H1 (cell line): ENCODE results near the gene CLRN2. TPM values are rescaled to one million over a fixed set of nuclear protein-coding genes. Genes with fewer than 3 reads are reported as not detected.

ENCODE experiments used
- CTCF ChIA-PET: fragments of 300-600 bp; sonication (Branson Sonifier 250); formaldehyde crosslinking; loops from one replicate; lab custom pipeline; 2021; ENCODE audit not compliant: partially characterized antibody; lab: Charles Lee
- POLR2A ChIA-PET: fragments of 300-600 bp; sonication (Branson Sonifier 250); formaldehyde crosslinking; loops from one replicate; lab custom pipeline; 2021; ENCODE audit warnings: inconsistent platforms; ENCODE audit not compliant: partially characterized antibody; lab: Charles Lee
- DNase-seq, 2 experiments: peaks; one replicate each; pipeline versions ENCODE4 v3.0.0 to v3.0.0-alpha.2; 2010 to 2022; ENCODE audit warnings: low spot score in 2 of 2, low read depth in 1 of 2, mixed read lengths in 1 of 2
- FAIRE-seq: peaks from 2 replicates; lab custom pipeline; 2011; peaks lifted over from hg19 to GRCh38; lab: Jason Lieb, UNC
- H2AFZ ChIP-seq: 2 replicates; pipeline ENCODE4 v1.8.1; 2012; ENCODE audit warnings: low read length, inconsistent platforms
- H2AK5ac ChIP-seq: 2 replicates; pipeline ENCODE4 v1.6.1; 2013; ENCODE audit warnings: low read depth, low read length
- H2BK120ac ChIP-seq: replicated peaks from 2 replicates; pipeline ENCODE3; 2013; ENCODE audit warnings: low read depth, low read length, inconsistent platforms
- H2BK12ac ChIP-seq: 2 replicates; pipeline ENCODE4 v1.6.1; 2013; ENCODE audit warnings: low read depth, low read length
- H2BK15ac ChIP-seq: 2 replicates; pipeline ENCODE4 v1.6.1; 2013; ENCODE audit warnings: low read length
- H2BK20ac ChIP-seq: 2 replicates; pipeline ENCODE4 v1.6.1; 2013; ENCODE audit warnings: low read length
- H2BK5ac ChIP-seq: 2 replicates; pipeline ENCODE4 v1.6.1; 2013; ENCODE audit warnings: low read depth, low read length
- H3K14ac ChIP-seq: 2 replicates; pipeline ENCODE4 v1.6.1; 2013; ENCODE audit warnings: inconsistent platforms; ENCODE audit not compliant: insufficient read length
- H3K18ac ChIP-seq: 2 replicates; pipeline ENCODE4 v1.6.1; 2013; ENCODE audit warnings: low read length; ENCODE audit errors: extremely low read depth
- H3K23ac ChIP-seq: 2 replicates; pipeline ENCODE4 v1.6.1; 2013; ENCODE audit warnings: inconsistent platforms; ENCODE audit not compliant: insufficient read length
- H3K23me2 ChIP-seq: 2 replicates; pipeline ENCODE4 v1.6.1; 2013; ENCODE audit warnings: low read depth, low read length
- H3K27ac ChIP-seq: 2 replicates; pipeline ENCODE4 v1.6.1; 2011; ENCODE audit warnings: low read depth, low read length, inconsistent platforms
- H3K27me3 ChIP-seq, 4 experiments: replicated peaks in 1 of 4; 1 replicate in 1 of 4; 2 replicates in 3 of 4; pipeline versions ENCODE4 v1.6.1 to v1.8.1; 2011 to 2013; ENCODE audit warnings: low read length in 3 of 4, mild to moderate bottlenecking in 3 of 4, inconsistent platforms in 2 of 4, mixed read lengths in 2 of 4, moderate library complexity in 1 of 4; ENCODE audit not compliant: control insufficient read depth in 3 of 4, insufficient read depth in 3 of 4; ENCODE audit errors: extremely low read depth in 1 of 4
- H3K36me3 ChIP-seq, 4 experiments: 2 replicates each; pipeline versions ENCODE4 v1.6.1 to v1.8.1; 2011 to 2013; ENCODE audit warnings: mild to moderate bottlenecking in 4 of 4, low read length in 3 of 4, moderate library complexity in 2 of 4, control low read depth in 1 of 4, inconsistent platforms in 1 of 4; ENCODE audit not compliant: insufficient read depth in 4 of 4, control insufficient read depth in 2 of 4
- H3K4ac ChIP-seq: replicated peaks from 2 replicates; pipeline ENCODE3; 2013; ENCODE audit warnings: low read length, low read depth, mixed read lengths, inconsistent platforms; ENCODE audit not compliant: insufficient read length
- H3K4me1 ChIP-seq, 4 experiments: replicated peaks in 1 of 4; 1 replicate in 1 of 4; 2 replicates in 3 of 4; pipeline versions ENCODE4 v1.6.1 to v1.8.1; 2011 to 2013; ENCODE audit warnings: low read length in 3 of 4, inconsistent platforms in 2 of 4, mixed read lengths in 1 of 4; ENCODE audit not compliant: insufficient read depth in 4 of 4, control insufficient read depth in 3 of 4
- H3K4me2 ChIP-seq, 2 experiments: 2 replicates each; pipeline versions ENCODE4 v1.6.1 to v1.8.1; 2011 to 2013; ENCODE audit warnings: low read depth in 2 of 2, low read length in 2 of 2, control low read depth in 1 of 2, inconsistent platforms in 1 of 2, mild to moderate bottlenecking in 1 of 2; ENCODE audit not compliant: insufficient read depth in 1 of 2
- H3K4me3 ChIP-seq, 4 experiments: fragments of 200-600, 300-600 bp in 1 of 4; sonication (generic), shearing (Covaris generic), sonication (Bioruptor Twin) in 1 of 4; 2 replicates each; pipeline versions ENCODE4 v1.5.1 to v1.8.1; 2011 to 2016; ENCODE audit warnings: low read length in 4 of 4, low read depth in 3 of 4, control low read depth in 2 of 4, inconsistent platforms in 2 of 4, mild to moderate bottlenecking in 2 of 4, mixed read lengths in 1 of 4, moderate library complexity in 1 of 4; ENCODE audit not compliant: insufficient read depth in 2 of 4; ENCODE audit errors: extremely low read depth in 1 of 4
- H3K56ac ChIP-seq: replicated peaks from 2 replicates; pipeline ENCODE3; 2013; ENCODE audit warnings: low read depth, mild to moderate bottlenecking, mixed read lengths, low read length, inconsistent platforms; ENCODE audit not compliant: insufficient read length
- H3K79me1 ChIP-seq: 2 replicates; pipeline ENCODE4 v1.6.1; 2013; ENCODE audit warnings: low read depth, low read length, control low read depth
- H3K79me2 ChIP-seq, 2 experiments: 2 replicates each; pipeline versions ENCODE4 v1.6.1 to v1.8.1; 2012 to 2013; ENCODE audit warnings: low read length in 2 of 2, mild to moderate bottlenecking in 2 of 2, inconsistent platforms in 1 of 2; ENCODE audit not compliant: insufficient read depth in 2 of 2, control insufficient read depth in 1 of 2
- H3K9ac ChIP-seq, 4 experiments: replicated peaks in 1 of 4; 1 replicate in 1 of 4; 2 replicates in 3 of 4; pipeline versions ENCODE4 v1.6.1 to v1.8.1; 2011 to 2013; ENCODE audit warnings: low read depth in 3 of 4, low read length in 3 of 4, control low read depth in 2 of 4, mild to moderate bottlenecking in 2 of 4, moderate library complexity in 2 of 4, inconsistent platforms in 1 of 4; ENCODE audit errors: extremely low read depth in 1 of 4
- H3K9me3 ChIP-seq, 2 experiments: 2 replicates each; pipeline versions ENCODE4 v1.6.1 to v1.8.1; 2012 to 2013; ENCODE audit warnings: mild to moderate bottlenecking in 2 of 2, moderate library complexity in 2 of 2, control low read depth in 1 of 2, inconsistent platforms in 1 of 2, low read depth in 1 of 2, low read length in 1 of 2, mixed read lengths in 1 of 2; ENCODE audit not compliant: insufficient read depth in 2 of 2
- H4K20me1 ChIP-seq, 2 experiments: replicated peaks in 1 of 2; 2 replicates each; pipeline versions ENCODE3 to v1.8.1; 2011 to 2013; ENCODE audit warnings: inconsistent platforms in 2 of 2, low read length in 2 of 2, mild to moderate bottlenecking in 1 of 2; ENCODE audit not compliant: insufficient read depth in 2 of 2, control insufficient read depth in 1 of 2
- H4K5ac ChIP-seq: 2 replicates; pipeline ENCODE4 v1.6.1; 2013; ENCODE audit warnings: low read length, low read depth, mixed read lengths, inconsistent platforms; ENCODE audit not compliant: insufficient read length
- H4K8ac ChIP-seq: 2 replicates; pipeline ENCODE4 v1.8.0; 2013; ENCODE audit warnings: mild to moderate bottlenecking, moderate library complexity, low read length, inconsistent platforms; ENCODE audit not compliant: insufficient read depth; ENCODE audit errors: extremely low read depth
- H4K91ac ChIP-seq: replicated peaks from 2 replicates; pipeline ENCODE3; 2013; ENCODE audit warnings: low read length, mixed read lengths, inconsistent platforms; ENCODE audit not compliant: insufficient read length
- CHD1 ChIP-seq: IDR thresholded peaks from 2 replicates; pipeline ENCODE4 v1.6.1; 2012; ENCODE audit warnings: low read depth, low read length, improper control_type of control experiment
- EP300 ChIP-seq, 2 experiments: IDR thresholded peaks; 1 replicate in 1 of 2; 2 replicates in 1 of 2; pipeline ENCODE4 v1.6.1; 2011 to 2012; ENCODE audit warnings: low read depth in 2 of 2, low read length in 2 of 2, mild to moderate bottlenecking in 2 of 2, borderline replicate concordance in 1 of 2, inconsistent platforms in 1 of 2, moderate library complexity in 1 of 2
- GABPA ChIP-seq: IDR thresholded peaks from 2 replicates; pipeline ENCODE4 v1.6.1; 2011; ENCODE audit warnings: mild to moderate bottlenecking, low read length, moderate library complexity, borderline replicate concordance; ENCODE audit not compliant: insufficient read depth
- HDAC6 ChIP-seq: IDR thresholded peaks from one replicate; pipeline ENCODE4 v1.7.1; 2012; ENCODE audit warnings: low read depth, mild to moderate bottlenecking, inconsistent platforms, low read length, moderate library complexity
- JUND ChIP-seq: IDR thresholded peaks from 2 replicates; pipeline ENCODE4 v1.6.1; 2011; ENCODE audit warnings: mild to moderate bottlenecking, improper control_type of control experiment, low read length
- KDM1A ChIP-seq: fragments of 200-600, 300-600 bp; sonication (generic); IDR thresholded peaks from 2 replicates; pipeline ENCODE4 v1.7.1; 2016; ENCODE audit warnings: mild to moderate bottlenecking, low read length, borderline replicate concordance
- KDM4A ChIP-seq: IDR thresholded peaks from one replicate; pipeline ENCODE4 v1.7.1; 2012; ENCODE audit warnings: low read depth, mild to moderate bottlenecking, moderate library complexity, low read length, inconsistent platforms; ENCODE audit not compliant: severe bottlenecking
- POLR2AphosphoS5 ChIP-seq: IDR thresholded peaks from 2 replicates; pipeline ENCODE4 v1.6.1; 2011; ENCODE audit warnings: low read depth, low read length
- SIRT6 ChIP-seq: IDR thresholded peaks from one replicate; pipeline ENCODE4 v1.7.1; 2012; ENCODE audit warnings: low read length, inconsistent platforms
- SP4 ChIP-seq: IDR thresholded peaks from 2 replicates; pipeline ENCODE4 v1.6.1; 2012; ENCODE audit warnings: low read length, inconsistent platforms
- SUZ12 ChIP-seq: fragments of 200-600 bp; sonication (generic); IDR thresholded peaks from 2 replicates; pipeline ENCODE4 v1.6.1; 2012; ENCODE audit warnings: mild to moderate bottlenecking, inconsistent platforms, low read length, moderate library complexity, mixed read lengths
- WGBS, 2 experiments: shearing (Covaris generic) in 1 of 2; methylation state at CpG; one replicate each; pipeline versions ENCODE4 v1.1.6 to v1.1.7; 2013 to 2015; ENCODE audit warnings: low lambda C conversion rate in 2 of 2, mixed read lengths in 2 of 2, inconsistent platforms in 1 of 2, low coverage in 1 of 2, missing lambda C conversion rate in 1 of 2; ENCODE audit not compliant: insufficient replicate concordance in 2 of 2, insufficient coverage in 1 of 2, insufficient read length in 1 of 2; ENCODE audit errors: extremely low coverage in 1 of 2, missing lambda C conversion rate in 1 of 2; 5-methylcytosine and 5-hydroxymethylcytosine counted together
- polyA plus RNA-seq, 7 experiments: library from polyadenylated mRNA; depleted of rRNA in 3 of 7; stranded (reverse) in 5 of 7; unstranded in 2 of 7; fragments of >200 nt in 5 of 7; fragments of 200-250 nt in 2 of 7; gene quantifications; 1 replicate in 5 of 7; 2 replicates in 1 of 7; 4 replicates in 1 of 7; pipeline versions ENCODE4 v1.2.1 to v1.2.3, GENCODE V29; 2011 to 2013; ENCODE audit warnings: missing spikeins in 2 of 7, mixed read lengths in 2 of 7
- total RNA-seq: library from RNA; stranded (reverse); fragmentation: NEBNext Ultra II Directional; extraction: Animal tissue kit (Norgen Biotek cat#: 25700); gene quantifications from 2 replicates; pipeline ENCODE4 v1.2.1, GENCODE V29; 2021

The CLRN2 gene
- total and polyA plus RNA-seq, 2 of the 8 experiments (the other 6 are each of a cell fraction or from before 2014, with no cell fraction given) = not detected

DNA sequence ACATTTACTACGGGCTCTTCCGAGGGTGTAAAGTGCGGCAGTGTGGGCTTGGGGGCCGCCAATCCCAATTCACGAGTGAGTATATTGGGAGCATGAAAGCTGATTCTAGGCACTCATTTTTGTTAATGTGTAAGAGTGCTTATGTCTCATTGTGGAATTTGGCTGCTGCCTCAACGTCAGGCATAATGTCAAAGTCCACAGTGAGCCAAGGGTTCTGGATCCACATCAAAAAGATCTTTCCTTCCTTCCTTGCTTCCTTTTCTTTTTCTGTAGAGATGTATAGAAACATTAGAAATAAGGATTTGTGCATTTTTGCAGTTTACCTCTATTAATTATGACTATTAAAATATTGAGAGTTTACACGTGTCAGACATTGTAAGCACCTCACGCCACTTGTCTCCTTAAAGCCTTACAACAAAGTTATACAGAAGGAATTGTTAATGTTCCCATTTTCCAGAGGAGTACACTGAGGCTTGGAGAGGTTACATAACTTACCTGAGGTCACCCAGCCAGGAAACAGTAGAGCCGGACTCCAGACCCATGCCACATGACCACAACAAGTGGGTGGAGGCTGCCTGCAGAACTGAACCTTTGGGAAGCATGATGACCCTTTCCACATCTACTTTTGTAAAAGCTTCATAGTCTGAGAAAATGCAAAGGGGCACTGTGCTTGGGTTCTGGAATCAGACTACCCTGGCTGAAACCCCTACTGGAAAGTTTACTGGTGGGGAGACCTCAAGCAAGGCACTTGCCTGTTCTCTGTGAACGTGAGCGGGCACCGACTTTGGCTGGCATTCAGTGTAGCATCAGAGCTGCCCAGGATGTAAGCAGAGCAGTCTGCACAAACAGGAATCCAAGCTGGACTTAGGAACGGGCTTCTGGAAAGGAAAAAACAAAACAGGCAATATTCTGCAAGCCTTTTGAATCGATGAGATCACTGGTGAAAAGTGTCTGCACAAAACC lies 761 bp downstream of the CLRN2 start:
- DNase-seq (no peak), FAIRE-seq (no peak)
- ChIA-PET CTCF (interaction anchor here (2.7 kb wide), 1 partner anchor 33 kb away, joined by 11 read pairs; no protein-coding TSS in a partner anchor), POLR2A (no interaction called here)
- Histone ChIP-seq H3K18ac (no peak overlapping the region), H2BK20ac (no peak overlapping the region), H2BK120ac (no peak overlapping the region), H4K20me1 (no peaks in the 10 kb centered on the region), H2AFZ (no peak overlapping the region), H2BK12ac (no peak overlapping the region), H3K9ac (no peak overlapping the region), H4K91ac (no peak overlapping the region), H3K56ac (no peak overlapping the region), H3K4me1 (peaks cover 5 to 9% (median 7%) of the 10 kb centered on the region in 4 experiments), H3K23ac (no peak overlapping the region), H3K9me3 (no peaks in the 10 kb centered on the region), H4K5ac (no peak overlapping the region), H3K36me3 (no peaks in the 10 kb centered on the region), H3K79me2 (no peaks in the 10 kb centered on the region), H3K79me1 (no peaks in the 10 kb centered on the region), H3K4ac (no peak overlapping the region), H3K23me2 (peaks cover 5% of the 10 kb centered on the region; the same call in 1 of the 2 replicates), H2AK5ac (no peak overlapping the region), H3K14ac (no peak overlapping the region), H3K27ac (no peak overlapping the region), H4K8ac (no peak overlapping the region), H2BK5ac (no peak overlapping the region), H3K4me2 (no peak overlapping the region), H2BK15ac (no peak overlapping the region), H3K27me3 (peaks cover 0 to 4% (median 0%) of the 10 kb centered on the region in 4 experiments; a peak in 3 of 7 replicates), H3K4me3 (no peak overlapping the region)
- WGBS, 2 experiments = 93% methylated on average over 14 of the region's 14 CpGs; no CpG with 5 or more reads in 1 of the 2 experiments
- TF ChIP-seq KDM4A (no peak), GABPA (no peak), POLR2AphosphoS5 (no peak), KDM1A (no peak), SUZ12 (no peak), EP300 (IDR thresholded peaks at IDR 0.05; ENCODE audit: borderline replicate concordance in 1 of 2, low read depth in 2 of 2, low read length in 2 of 2) (no peak), JUND (no peak), SP4 (no peak), CHD1 (no peak), SIRT6 (no peak), HDAC6 (no peak)
